ENCODE measurements around the gene PTGER3.

DNA sequence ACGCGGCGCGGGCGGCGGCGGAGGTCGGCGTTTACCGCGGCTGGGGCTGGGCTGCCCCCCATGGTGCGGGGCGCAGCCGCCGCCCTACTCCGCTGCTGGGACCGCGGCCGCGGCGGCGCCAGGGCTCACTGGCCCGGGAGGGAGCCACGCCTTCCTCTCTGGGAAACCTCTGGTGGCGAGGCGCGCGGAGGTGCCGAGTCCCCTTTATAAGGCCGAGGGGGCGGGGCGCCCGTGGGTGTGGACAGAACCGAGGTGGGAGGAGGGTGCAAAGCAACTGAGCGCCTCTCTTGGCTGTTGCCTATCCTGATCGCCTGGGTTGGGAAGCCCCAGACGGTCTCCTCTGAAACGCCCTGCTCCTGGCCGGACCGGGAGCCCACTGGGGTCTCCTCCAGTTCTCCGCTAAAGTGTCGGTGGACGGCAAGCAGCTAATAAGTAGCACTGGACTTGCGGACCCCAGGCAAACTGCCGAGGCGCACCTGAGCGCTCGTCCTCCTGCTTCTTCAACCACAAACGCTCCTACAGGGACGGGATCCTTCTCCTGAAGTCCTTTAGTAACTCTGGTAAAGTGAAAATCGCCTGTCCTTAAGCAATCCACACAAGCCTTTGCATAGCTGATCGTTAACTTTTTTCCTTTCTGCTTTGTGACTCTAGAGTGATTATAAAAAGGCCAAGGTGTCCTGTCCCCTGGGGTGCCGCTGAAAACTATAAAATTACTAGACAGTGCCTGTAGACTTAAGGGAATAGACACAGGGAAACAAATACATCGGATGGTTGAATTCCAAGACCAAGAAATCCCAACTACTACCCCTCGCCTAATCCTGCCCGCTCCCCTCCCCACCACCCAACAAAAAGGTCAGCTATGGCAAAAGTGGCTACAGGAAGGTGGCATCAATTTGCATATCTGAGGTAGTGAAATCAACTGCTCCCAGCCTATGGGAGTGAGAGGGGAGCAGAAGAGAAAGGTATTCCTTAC is at the start of gene PTGER3:
- TF ChIP-seq, protein P1, sequence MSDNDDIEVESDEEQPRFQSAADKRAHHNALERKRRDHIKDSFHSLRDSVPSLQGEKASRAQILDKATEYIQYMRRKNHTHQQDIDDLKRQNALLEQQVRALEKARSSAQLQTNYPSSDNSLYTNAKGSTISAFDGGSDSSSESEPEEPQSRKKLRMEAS (IDR thresholded peaks at IDR 0.05) = no peak
- TF ChIP-seq HNF4G (IDR thresholded peaks at IDR 0.05) (no peak), TAF1 (conservative IDR thresholded peaks at IDR 0.05) (no peak), HNF4A (conservative IDR thresholded peaks at IDR 0.05) (no peak), YY1 (IDR thresholded peaks at IDR 0.05) (no peak), JUND (IDR thresholded peaks at IDR 0.05) (no peak), NR2F2 (IDR thresholded peaks at IDR 0.05) (no peak), GABPA (IDR thresholded peaks at IDR 0.05 in 1 of 2, conservative IDR thresholded peaks at IDR 0.05 in 1 of 2) (no peak), EGR1 (IDR thresholded peaks at IDR 0.05; ENCODE audit: low read depth in 2 of 2) (no peak), RXRA (IDR thresholded peaks at IDR 0.05) (no peak)
- TF ChIP-seq, protein P2, sequence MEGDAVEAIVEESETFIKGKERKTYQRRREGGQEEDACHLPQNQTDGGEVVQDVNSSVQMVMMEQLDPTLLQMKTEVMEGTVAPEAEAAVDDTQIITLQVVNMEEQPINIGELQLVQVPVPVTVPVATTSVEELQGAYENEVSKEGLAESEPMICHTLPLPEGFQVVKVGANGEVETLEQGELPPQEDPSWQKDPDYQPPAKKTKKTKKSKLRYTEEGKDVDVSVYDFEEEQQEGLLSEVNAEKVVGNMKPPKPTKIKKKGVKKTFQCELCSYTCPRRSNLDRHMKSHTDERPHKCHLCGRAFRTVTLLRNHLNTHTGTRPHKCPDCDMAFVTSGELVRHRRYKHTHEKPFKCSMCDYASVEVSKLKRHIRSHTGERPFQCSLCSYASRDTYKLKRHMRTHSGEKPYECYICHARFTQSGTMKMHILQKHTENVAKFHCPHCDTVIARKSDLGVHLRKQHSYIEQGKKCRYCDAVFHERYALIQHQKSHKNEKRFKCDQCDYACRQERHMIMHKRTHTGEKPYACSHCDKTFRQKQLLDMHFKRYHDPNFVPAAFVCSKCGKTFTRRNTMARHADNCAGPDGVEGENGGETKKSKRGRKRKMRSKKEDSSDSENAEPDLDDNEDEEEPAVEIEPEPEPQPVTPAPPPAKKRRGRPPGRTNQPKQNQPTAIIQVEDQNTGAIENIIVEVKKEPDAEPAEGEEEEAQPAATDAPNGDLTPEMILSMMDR (IDR thresholded peaks at IDR 0.05; ENCODE audit: low read depth, low read length, missing input control) = no peak
- TF ChIP-seq, protein P3, sequence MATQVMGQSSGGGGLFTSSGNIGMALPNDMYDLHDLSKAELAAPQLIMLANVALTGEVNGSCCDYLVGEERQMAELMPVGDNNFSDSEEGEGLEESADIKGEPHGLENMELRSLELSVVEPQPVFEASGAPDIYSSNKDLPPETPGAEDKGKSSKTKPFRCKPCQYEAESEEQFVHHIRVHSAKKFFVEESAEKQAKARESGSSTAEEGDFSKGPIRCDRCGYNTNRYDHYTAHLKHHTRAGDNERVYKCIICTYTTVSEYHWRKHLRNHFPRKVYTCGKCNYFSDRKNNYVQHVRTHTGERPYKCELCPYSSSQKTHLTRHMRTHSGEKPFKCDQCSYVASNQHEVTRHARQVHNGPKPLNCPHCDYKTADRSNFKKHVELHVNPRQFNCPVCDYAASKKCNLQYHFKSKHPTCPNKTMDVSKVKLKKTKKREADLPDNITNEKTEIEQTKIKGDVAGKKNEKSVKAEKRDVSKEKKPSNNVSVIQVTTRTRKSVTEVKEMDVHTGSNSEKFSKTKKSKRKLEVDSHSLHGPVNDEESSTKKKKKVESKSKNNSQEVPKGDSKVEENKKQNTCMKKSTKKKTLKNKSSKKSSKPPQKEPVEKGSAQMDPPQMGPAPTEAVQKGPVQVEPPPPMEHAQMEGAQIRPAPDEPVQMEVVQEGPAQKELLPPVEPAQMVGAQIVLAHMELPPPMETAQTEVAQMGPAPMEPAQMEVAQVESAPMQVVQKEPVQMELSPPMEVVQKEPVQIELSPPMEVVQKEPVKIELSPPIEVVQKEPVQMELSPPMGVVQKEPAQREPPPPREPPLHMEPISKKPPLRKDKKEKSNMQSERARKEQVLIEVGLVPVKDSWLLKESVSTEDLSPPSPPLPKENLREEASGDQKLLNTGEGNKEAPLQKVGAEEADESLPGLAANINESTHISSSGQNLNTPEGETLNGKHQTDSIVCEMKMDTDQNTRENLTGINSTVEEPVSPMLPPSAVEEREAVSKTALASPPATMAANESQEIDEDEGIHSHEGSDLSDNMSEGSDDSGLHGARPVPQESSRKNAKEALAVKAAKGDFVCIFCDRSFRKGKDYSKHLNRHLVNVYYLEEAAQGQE (IDR thresholded peaks at IDR 0.05) = no peak
- TF ChIP-seq, protein P4, sequence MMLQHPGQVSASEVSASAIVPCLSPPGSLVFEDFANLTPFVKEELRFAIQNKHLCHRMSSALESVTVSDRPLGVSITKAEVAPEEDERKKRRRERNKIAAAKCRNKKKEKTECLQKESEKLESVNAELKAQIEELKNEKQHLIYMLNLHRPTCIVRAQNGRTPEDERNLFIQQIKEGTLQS (IDR thresholded peaks at IDR 0.05) = no peak

Measured in liver (tissue), 3 donors.